ENCODE results near the gene WDR64.

Gene WDR64

GRCh38 chr1:241842565-241842964 is 190.5 kb downstream of the WDR64 start:
- DNase-seq = no peak

- no peak for DNase-seq
Observed at GRCh38 chr1:241844593-241844992, 192.5 kb downstream of the WDR64 start.

GRCh38 chr1:241846375-241846774 is 194.3 kb downstream of the WDR64 start:
- DNase-seq = no peak

- no peak for DNase-seq
Observed at GRCh38 chr1:241846862-241847539, 194.9 kb downstream of the WDR64 start.

GRCh38 chr1:241847540-241847795 is 195.4 kb downstream of the WDR64 start:
- DNase-seq = no peak

GRCh38 chr1:241847796-241848685 is 196.0 kb downstream of the WDR64 start, which contains the start of gene EXO1:
TSS of gene EXO1 (plus strand) at chr1:241848204. CDS start at chr1:241850426, 2,222 bp downstream.
- DNase-seq = peak; percentile 95

- no peak for DNase-seq
Observed at GRCh38 chr1:241848686-241849344, 196.7 kb downstream of the WDR64 start.

- DNase-seq = no peak
Observed at GRCh38 chr1:241849345-241849695, 197.2 kb downstream of the WDR64 start.
